ENCODE measurements around the gene CD7. TPM values are rescaled to one million over a fixed set of nuclear protein-coding genes. Genes with fewer than 3 reads are reported as not detected.

The CD7 gene
- total and polyA plus RNA-seq, 9 of the 15 experiments (the other 6 are each of a cell fraction or from before 2014, with no cell fraction given), result 0.21 to 0.35 TPM; not detected in 7

DNA sequence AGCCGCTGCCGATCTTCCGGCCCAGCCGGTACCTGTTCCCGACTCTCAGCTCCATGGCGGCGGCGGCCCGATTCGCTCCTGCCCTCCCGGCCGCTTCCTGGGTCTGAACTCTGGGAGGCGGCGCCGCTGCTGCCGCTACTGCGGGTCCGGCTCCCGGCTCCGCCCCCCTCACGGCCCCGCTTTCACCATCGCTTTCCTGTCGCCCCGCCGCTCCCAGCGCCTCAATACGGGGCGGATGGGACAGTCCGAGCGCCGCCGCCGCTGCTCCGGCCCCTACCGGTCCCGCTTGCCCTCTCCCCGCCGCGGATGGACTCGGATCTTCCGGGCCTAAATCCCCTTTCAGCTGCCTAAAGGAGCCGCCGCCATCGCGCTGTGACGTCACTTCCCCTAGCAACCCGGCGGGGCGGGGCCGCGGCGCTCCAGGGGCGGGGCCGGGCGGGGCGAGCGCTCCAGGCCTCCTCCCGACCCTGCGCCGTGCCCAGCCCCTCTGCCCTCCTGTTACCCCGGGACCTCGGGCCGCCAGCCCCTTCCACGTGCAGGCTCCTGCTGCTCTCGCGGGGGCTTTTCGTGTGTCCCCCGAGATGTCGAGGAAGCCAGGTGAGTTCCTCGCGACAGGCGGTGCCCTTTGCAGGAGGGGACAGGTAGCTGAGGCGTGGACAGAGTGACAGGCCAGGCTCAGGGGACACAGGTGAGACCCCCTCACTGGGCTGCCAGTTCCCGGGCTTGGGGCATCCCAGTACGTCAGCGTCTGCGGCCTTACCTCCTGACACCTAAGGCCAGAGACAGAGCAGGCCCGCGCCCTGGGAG, 43.9 kb downstream of the CD7 start, which contains the start of gene CSNK1D (continued):
- TF ChIP-seq, protein P1, sequence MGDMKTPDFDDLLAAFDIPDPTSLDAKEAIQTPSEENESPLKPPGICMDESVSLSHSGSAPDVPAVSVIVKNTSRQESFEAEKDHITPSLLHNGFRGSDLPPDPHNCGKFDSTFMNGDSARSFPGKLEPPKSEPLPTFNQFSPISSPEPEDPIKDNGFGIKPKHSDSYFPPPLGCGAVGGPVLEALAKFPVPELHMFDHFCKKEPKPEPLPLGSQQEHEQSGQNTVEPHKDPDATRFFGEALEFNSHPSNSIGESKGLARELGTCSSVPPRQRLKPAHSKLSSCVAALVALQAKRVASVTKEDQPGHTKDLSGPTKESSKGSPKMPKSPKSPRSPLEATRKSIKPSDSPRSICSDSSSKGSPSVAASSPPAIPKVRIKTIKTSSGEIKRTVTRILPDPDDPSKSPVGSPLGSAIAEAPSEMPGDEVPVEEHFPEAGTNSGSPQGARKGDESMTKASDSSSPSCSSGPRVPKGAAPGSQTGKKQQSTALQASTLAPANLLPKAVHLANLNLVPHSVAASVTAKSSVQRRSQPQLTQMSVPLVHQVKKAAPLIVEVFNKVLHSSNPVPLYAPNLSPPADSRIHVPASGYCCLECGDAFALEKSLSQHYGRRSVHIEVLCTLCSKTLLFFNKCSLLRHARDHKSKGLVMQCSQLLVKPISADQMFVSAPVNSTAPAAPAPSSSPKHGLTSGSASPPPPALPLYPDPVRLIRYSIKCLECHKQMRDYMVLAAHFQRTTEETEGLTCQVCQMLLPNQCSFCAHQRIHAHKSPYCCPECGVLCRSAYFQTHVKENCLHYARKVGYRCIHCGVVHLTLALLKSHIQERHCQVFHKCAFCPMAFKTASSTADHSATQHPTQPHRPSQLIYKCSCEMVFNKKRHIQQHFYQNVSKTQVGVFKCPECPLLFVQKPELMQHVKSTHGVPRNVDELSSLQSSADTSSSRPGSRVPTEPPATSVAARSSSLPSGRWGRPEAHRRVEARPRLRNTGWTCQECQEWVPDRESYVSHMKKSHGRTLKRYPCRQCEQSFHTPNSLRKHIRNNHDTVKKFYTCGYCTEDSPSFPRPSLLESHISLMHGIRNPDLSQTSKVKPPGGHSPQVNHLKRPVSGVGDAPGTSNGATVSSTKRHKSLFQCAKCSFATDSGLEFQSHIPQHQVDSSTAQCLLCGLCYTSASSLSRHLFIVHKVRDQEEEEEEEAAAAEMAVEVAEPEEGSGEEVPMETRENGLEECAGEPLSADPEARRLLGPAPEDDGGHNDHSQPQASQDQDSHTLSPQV (IDR thresholded peaks at IDR 0.05), result 0 out of 2 replicates have a peak, but pooled peaks have one; percentile 36
- TF ChIP-seq, protein P2, sequence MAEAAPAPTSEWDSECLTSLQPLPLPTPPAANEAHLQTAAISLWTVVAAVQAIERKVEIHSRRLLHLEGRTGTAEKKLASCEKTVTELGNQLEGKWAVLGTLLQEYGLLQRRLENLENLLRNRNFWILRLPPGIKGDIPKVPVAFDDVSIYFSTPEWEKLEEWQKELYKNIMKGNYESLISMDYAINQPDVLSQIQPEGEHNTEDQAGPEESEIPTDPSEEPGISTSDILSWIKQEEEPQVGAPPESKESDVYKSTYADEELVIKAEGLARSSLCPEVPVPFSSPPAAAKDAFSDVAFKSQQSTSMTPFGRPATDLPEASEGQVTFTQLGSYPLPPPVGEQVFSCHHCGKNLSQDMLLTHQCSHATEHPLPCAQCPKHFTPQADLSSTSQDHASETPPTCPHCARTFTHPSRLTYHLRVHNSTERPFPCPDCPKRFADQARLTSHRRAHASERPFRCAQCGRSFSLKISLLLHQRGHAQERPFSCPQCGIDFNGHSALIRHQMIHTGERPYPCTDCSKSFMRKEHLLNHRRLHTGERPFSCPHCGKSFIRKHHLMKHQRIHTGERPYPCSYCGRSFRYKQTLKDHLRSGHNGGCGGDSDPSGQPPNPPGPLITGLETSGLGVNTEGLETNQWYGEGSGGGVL (CRISPR knock-in tag; IDR thresholded peaks at IDR 0.05), result no peak
- TF ChIP-seq ZNF140 (CRISPR knock-in tag; IDR thresholded peaks at IDR 0.05) (no peak), ZNF217 (CRISPR knock-in tag; IDR thresholded peaks at IDR 0.05) (no peak), RFX5 (IDR thresholded peaks at IDR 0.05; ENCODE audit: low read depth, low read length) (peak; percentile 88), ZNF583 (CRISPR knock-in tag; IDR thresholded peaks at IDR 0.05) (no peak), PRPF4 (IDR thresholded peaks at IDR 0.05; ENCODE audit: insufficient read depth, low read depth, low read length, poor library complexity, severe bottlenecking) (peak; percentile 8), ZNF444 (CRISPR knock-in tag; IDR thresholded peaks at IDR 0.05) (no peak), CHD2 (IDR thresholded peaks at IDR 0.05; ENCODE audit: low read depth, low read length) (peak; percentile 8; the same call in 1 of the 2 replicates), MYC (IDR thresholded peaks at IDR 0.05; ENCODE audit: low read depth, low read length) (peak; percentile 87), MYC (CRISPR knock-in tag; IDR thresholded peaks at IDR 0.05; ENCODE audit: borderline replicate concordance, low read depth) (no peak)
- TF ChIP-seq, protein P3, sequence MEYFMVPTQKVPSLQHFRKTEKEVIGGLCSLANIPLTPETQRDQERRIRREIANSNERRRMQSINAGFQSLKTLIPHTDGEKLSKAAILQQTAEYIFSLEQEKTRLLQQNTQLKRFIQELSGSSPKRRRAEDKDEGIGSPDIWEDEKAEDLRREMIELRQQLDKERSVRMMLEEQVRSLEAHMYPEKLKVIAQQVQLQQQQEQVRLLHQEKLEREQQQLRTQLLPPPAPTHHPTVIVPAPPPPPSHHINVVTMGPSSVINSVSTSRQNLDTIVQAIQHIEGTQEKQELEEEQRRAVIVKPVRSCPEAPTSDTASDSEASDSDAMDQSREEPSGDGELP (CRISPR knock-in tag; IDR thresholded peaks at IDR 0.05; ENCODE audit: borderline replicate concordance), result peak; percentile 81
- TF ChIP-seq, protein P4, sequence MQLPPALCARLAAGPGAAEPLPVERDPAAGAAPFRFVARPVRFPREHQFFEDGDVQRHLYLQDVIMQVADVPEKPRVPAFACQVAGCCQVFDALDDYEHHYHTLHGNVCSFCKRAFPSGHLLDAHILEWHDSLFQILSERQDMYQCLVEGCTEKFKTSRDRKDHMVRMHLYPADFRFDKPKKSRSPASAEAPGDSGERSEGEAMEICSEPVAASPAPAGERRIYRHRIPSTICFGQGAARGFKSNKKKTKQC (CRISPR knock-in tag; IDR thresholded peaks at IDR 0.05), result no peak
- TF ChIP-seq, protein P5, sequence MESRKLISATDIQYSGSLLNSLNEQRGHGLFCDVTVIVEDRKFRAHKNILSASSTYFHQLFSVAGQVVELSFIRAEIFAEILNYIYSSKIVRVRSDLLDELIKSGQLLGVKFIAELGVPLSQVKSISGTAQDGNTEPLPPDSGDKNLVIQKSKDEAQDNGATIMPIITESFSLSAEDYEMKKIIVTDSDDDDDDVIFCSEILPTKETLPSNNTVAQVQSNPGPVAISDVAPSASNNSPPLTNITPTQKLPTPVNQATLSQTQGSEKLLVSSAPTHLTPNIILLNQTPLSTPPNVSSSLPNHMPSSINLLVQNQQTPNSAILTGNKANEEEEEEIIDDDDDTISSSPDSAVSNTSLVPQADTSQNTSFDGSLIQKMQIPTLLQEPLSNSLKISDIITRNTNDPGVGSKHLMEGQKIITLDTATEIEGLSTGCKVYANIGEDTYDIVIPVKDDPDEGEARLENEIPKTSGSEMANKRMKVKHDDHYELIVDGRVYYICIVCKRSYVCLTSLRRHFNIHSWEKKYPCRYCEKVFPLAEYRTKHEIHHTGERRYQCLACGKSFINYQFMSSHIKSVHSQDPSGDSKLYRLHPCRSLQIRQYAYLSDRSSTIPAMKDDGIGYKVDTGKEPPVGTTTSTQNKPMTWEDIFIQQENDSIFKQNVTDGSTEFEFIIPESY (CRISPR knock-in tag; IDR thresholded peaks at IDR 0.05), result peak; percentile 47; the same call in 1 of the 2 replicates
- TF ChIP-seq, protein P6, sequence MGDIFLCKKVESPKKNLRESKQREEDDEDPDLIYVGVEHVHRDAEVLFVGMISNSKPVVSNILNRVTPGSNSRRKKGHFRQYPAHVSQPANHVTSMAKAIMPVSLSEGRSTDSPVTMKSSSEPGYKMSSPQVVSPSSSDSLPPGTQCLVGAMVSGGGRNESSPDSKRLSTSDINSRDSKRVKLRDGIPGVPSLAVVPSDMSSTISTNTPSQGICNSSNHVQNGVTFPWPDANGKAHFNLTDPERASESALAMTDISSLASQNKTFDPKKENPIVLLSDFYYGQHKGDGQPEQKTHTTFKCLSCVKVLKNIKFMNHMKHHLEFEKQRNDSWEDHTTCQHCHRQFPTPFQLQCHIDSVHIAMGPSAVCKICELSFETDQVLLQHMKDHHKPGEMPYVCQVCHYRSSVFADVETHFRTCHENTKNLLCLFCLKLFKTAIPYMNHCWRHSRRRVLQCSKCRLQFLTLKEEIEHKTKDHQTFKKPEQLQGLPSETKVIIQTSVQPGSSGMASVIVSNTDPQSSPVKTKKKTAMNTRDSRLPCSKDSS (IDR thresholded peaks at IDR 0.05; ENCODE audit: low read depth, partially characterized antibody), result no peak

All from K562 (cell line).